HEK293T (cell line): ENCODE data around the gene RABGAP1L.
A peak's percentile ranks its signal among the peaks of the same experiment; 100 is the strongest.

Experiments used
- CTCF ChIA-PET: fragments of 350-600 bp; formaldehyde crosslinking; extraction: SDS; loops from one replicate; lab custom pipeline; 2021; ENCODE audit warnings: antibody characterized with exemption, inconsistent platforms; lab: Yijun Ruan, JAX
- POLR2A ChIA-PET: fragments of 350-600 bp; formaldehyde crosslinking; extraction: SDS; loops from one replicate; lab custom pipeline; 2020; ENCODE audit warnings: antibody characterized with exemption, inconsistent platforms; lab: Yijun Ruan, JAX
- DNase-seq: peaks from one replicate; pipeline ENCODE4 v3.0.0; 2012; ENCODE audit warnings: mixed read lengths; ENCODE audit errors: extremely low spot score
- ARNT ChIP-seq: fragments of 450-650 bp; IDR thresholded peaks from 2 replicates; pipeline ENCODE4 v1.6.1; 2017; ENCODE audit warnings: mild to moderate bottlenecking
- BHLHE40 ChIP-seq: fragments of 450-650 bp; IDR thresholded peaks from 2 replicates; pipeline ENCODE4 v1.6.1; 2016; ENCODE audit warnings: mild to moderate bottlenecking, moderate library complexity, borderline replicate concordance
- CTBP1 ChIP-seq: fragments of 450-650 bp; IDR thresholded peaks from 2 replicates; pipeline ENCODE4 v1.6.1; 2016; ENCODE audit warnings: borderline replicate concordance
- ELF4 ChIP-seq: fragments of 450-650 bp; IDR thresholded peaks from 2 replicates; pipeline ENCODE4 v1.6.1; 2017; ENCODE audit warnings: antibody characterized with exemption
- FOXA1 ChIP-seq: fragments of 450-650 bp; IDR thresholded peaks from 2 replicates; pipeline ENCODE4 v1.6.1; 2016; ENCODE audit warnings: mild to moderate bottlenecking
- FOXK2 ChIP-seq: fragments of 450-650 bp; IDR thresholded peaks from 2 replicates; pipeline ENCODE4 v1.6.1; 2016; ENCODE audit warnings: mild to moderate bottlenecking
- FOXM1 ChIP-seq: fragments of 450-650 bp; IDR thresholded peaks from 2 replicates; pipeline ENCODE4 v1.6.1; 2017; ENCODE audit warnings: mild to moderate bottlenecking, borderline replicate concordance
- HDGF ChIP-seq: fragments of 450-650 bp; IDR thresholded peaks from 2 replicates; pipeline ENCODE4 v1.6.1; 2017; ENCODE audit warnings: antibody characterized with exemption, borderline replicate concordance
- L3MBTL2 ChIP-seq: fragments of 450-650 bp; conservative IDR thresholded peaks from 2 replicates; pipeline ENCODE4 v1.6.1; 2016; ENCODE audit warnings: mild to moderate bottlenecking
- LEF1 ChIP-seq: fragments of 450-650 bp; IDR thresholded peaks from 2 replicates; pipeline ENCODE4 v1.6.1; 2017; ENCODE audit warnings: mild to moderate bottlenecking, borderline replicate concordance
- NFRKB ChIP-seq: fragments of 450-650 bp; IDR thresholded peaks from 2 replicates; pipeline ENCODE4 v1.6.1; 2016; ENCODE audit warnings: mild to moderate bottlenecking, moderate library complexity
- SP1 ChIP-seq: fragments of 450-650 bp; IDR thresholded peaks from 2 replicates; pipeline ENCODE4 v1.6.1; 2017
- SUZ12 ChIP-seq: fragments of 450-650 bp; IDR thresholded peaks from 2 replicates; pipeline ENCODE4 v1.6.1; 2016; ENCODE audit warnings: mild to moderate bottlenecking
- TARDBP ChIP-seq: fragments of 450-650 bp; IDR thresholded peaks from 2 replicates; pipeline ENCODE4 v1.6.1; 2016
- ZNF384 ChIP-seq: fragments of 450-650 bp; IDR thresholded peaks from 2 replicates; pipeline ENCODE4 v1.6.1; 2016
- TF ChIP-seq, protein P1 (sequence below): fragments of 450-650 bp; IDR thresholded peaks from 2 replicates; pipeline ENCODE4 v1.6.1; 2016

Gene RABGAP1L

DNA sequence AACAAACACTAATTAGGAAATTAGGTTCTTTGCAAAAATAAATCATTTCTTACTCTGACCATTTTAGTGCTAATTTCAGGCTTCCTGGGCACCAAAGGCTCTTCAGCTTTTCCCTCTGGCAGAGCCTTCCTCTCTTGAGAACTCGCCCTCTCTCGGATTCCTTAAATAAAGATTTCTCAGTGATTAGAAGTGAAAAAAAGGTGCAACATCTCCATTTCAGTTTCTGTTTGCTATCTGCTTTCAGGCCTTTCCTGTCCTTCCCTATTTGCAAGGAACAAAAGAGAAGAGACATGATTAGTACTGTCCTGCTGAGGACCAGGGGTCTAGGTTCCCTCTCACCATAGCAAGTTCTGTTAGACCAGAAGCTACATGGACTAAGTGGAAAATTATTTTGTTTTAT lies 812.6 kb downstream of the RABGAP1L start:
- CTCF ChIA-PET = no interaction called here

DNA sequence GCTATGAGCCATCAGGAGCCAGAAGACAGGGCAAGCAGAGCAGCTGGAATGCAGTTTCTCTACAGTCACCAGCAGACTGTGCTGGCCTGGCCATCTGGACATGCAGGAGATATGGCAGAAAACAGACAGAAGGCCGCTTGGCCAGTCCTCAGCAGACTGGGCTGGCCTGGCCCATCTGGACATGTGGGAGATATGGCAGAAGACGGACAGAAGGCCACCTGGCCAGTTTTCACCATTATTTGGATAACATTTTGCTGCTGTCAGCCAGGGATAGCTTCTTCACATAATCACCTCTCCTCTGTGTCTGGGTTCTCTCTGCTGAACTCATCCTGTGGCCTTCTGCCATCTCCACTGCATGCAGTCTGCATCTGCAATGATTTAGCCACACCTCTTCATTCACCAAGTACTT lies 815.4 kb downstream of the RABGAP1L start:
- POLR2A ChIA-PET = no interaction called here
- CTCF ChIA-PET = interaction anchor here (0.9 kb wide), 1 partner anchor 42 kb away, joined by 4 read pairs; no protein-coding TSS in a partner anchor
- no peak for TF ChIP-seq SUZ12
- no peak for TF ChIP-seq ZNF384
- TF ChIP-seq FOXA1 = no peak
- no peak for DNase-seq

More for the DNA sequence above, 812.6 kb downstream of the RABGAP1L start:
- POLR2A ChIA-PET = no interaction called here
- TF ChIP-seq CTBP1 (no peak), FOXK2 (no peak), FOXM1 (no peak), ELF4 (no peak), HDGF (no peak), L3MBTL2 (no peak)
- no peak for DNase-seq

DNA sequence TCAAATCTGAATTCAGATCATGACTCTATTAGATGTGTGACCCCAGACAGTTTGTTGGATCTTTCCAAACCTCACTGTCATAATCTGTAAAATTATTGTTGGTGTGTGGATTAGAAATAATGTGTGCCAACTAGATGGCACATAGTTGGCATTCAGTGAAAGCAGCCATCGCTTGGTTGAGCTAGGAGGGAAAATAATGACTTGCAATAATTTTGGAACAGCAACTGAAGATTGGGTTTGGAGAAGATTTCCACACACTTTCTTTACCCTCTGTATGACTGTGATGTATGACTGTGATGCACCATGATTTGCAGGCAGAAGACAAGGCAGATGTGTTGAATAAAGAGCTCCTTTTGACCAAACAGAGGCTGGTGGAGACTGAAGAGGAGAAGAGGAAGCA lies 816.4 kb downstream of the RABGAP1L start:
- no peak for DNase-seq
- ChIA-PET POLR2A (no interaction called here), CTCF (interaction anchor here (1.2 kb wide), 1 partner anchor 92 kb away, joined by 3 read pairs; no protein-coding TSS in a partner anchor)
- TF ChIP-seq FOXM1 = no peak
- no peak for TF ChIP-seq NFRKB
- TF ChIP-seq L3MBTL2 = no peak
- TF ChIP-seq, protein P1, sequence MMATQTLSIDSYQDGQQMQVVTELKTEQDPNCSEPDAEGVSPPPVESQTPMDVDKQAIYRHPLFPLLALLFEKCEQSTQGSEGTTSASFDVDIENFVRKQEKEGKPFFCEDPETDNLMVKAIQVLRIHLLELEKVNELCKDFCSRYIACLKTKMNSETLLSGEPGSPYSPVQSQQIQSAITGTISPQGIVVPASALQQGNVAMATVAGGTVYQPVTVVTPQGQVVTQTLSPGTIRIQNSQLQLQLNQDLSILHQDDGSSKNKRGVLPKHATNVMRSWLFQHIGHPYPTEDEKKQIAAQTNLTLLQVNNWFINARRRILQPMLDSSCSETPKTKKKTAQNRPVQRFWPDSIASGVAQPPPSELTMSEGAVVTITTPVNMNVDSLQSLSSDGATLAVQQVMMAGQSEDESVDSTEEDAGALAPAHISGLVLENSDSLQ = no peak
- no peak for TF ChIP-seq CTBP1
- TF ChIP-seq LEF1 = no peak
- no peak for TF ChIP-seq FOXK2

DNA sequence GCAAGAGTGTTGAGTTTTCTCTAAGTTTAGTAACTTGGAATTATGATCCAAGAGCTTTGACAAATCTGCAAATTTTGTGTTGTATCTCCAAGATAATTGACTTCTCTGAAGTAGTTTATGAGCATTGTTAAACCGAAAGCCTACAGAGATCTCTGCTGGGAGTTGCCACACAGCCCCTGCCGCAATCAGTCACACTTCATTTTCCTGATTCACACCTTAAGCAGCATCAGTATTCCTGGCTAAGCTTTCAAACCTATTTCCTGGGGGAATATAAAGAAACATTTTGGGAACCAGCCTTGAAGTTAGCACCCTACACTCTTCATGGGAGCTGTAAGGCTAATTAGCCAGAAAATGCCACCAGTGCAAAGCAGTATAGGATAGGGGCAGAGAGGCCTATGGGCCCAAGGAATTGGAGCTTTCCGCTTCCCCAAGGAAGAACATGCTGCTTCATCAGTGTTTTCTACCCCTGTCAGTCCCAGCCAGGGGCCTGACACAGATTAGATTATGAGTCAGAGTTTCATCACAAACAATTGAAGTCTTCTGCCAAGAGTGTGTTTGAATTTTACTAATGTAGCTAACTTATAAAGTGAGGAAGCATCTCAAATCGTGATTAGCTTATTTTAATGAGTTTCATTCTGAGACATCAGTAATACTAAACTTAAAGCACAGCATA lies 817.3 kb downstream of the RABGAP1L start:
- no peak for TF ChIP-seq FOXM1
- TF ChIP-seq HDGF = no peak
- TF ChIP-seq BHLHE40 = no peak
- TF ChIP-seq FOXA1 = no peak
- TF ChIP-seq FOXK2 = no peak
- no peak for TF ChIP-seq L3MBTL2
- TF ChIP-seq SP1 = no peak
- ChIA-PET CTCF (interaction anchor here (1.2 kb wide), 1 partner anchor 93 kb away, joined by 3 read pairs; no protein-coding TSS in a partner anchor), POLR2A (no interaction called here)
- DNase-seq = no peak

DNA sequence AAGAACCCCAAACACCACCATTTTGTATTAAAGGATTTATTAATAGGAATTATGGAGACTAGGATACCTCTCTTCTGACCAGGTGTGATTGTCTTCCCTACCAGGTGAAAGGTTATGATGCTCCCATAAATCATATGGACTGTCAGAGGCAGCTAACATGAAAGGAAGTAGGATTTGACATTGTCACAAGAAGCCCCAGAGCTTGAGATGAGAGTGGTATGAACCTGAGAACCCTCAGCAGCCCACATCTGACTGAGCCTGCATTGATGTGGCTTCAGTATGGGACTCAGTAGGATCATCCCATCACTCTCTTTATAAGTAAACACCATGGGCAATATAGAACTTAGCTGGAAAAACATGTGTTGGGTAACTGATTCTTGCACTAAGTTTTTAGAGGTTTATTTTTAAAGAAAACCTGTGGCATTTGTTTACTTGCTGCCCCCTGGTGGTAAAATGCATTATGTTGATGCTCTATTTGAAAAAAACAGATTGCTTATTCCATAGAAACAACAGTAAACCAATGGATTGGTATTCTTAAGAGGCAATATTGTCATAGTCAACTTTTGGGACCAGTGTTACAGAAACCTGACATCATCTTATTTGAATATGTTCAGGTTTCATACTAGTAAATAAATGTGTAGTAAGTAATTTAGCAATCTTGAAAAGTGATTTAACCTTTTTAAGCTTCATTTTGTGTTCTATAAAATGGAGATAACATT lies 823.8 kb downstream of the RABGAP1L start:
- peak; percentile 34 for DNase-seq
- TF ChIP-seq, protein P1 = 0 out of 2 replicates have a peak, but pooled peaks have one; percentile 27
- TF ChIP-seq ZNF384 (peak; percentile 54), L3MBTL2 (no peak), HDGF (no peak)
- POLR2A ChIA-PET = no interaction called here
- CTCF ChIA-PET = interaction anchor here (0.6 to 1.5 kb wide), 5 partner anchors 100 to 236 kb away, joined by 3 to 5 read pairs (median 3); no protein-coding TSS in a partner anchor

DNA sequence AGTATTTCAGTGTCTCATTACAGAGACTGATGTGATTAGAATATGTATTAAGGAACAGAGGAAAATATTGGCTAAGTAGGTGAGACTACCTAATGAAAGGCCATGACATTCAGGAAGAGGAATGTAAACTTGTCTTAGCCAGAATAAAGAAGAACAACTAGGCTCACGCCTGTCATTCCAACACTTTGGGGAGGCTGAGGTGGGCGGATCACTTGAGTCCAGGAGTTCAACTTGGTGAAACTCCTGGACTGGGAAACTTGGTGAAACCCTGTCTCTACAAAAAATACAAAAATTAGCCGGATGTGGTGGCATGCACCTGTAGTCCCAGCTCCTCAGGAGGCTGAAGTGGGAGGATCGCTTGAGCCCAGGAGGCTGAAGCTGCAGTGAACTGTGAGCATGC lies 825.6 kb downstream of the RABGAP1L start:
- CTCF ChIA-PET = interaction anchor here (1.2 kb wide), 1 partner anchor 14 kb away, joined by 6 read pairs; no protein-coding TSS in a partner anchor
- POLR2A ChIA-PET = interaction anchor here (1.1 kb wide), 1 partner anchor 15 kb away, joined by 3 read pairs; the partner anchor contains the start of gene CACYBP
- TF ChIP-seq HDGF = no peak
- no peak for TF ChIP-seq NFRKB
- TF ChIP-seq LEF1 = no peak
- no peak for TF ChIP-seq FOXM1
- TF ChIP-seq CTBP1 = no peak
- no peak for TF ChIP-seq SP1
- TF ChIP-seq, protein P1 = no peak

DNA sequence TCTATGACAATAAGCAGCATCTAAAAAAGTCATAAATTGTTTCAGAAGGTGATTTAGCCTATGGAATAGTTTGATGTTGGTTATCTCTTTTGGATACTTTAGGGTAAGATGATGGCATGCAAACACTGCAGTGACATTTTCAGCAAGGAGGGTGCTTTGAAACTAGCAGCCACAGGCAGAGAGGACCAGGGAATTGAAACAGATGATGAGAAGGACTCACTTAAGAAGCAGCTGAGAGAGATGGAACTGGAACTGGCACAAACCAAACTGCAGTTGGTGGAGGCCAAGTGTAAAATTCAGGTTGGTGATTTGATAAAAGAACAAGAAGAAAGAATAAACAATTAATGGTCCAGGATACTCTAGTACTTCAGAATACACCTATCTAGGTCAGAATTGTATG lies 829.2 kb downstream of the RABGAP1L start:
- POLR2A ChIA-PET = interaction anchor here (1.9 kb wide), 1 partner anchor 11 kb away, joined by 12 read pairs; the partner anchor contains the start of gene CACYBP
- no peak for DNase-seq
- TF ChIP-seq FOXK2 (no peak), SUZ12 (no peak), ARNT (no peak), L3MBTL2 (no peak), FOXA1 (no peak), BHLHE40 (no peak), HDGF (no peak), LEF1 (no peak), FOXM1 (no peak), ELF4 (no peak), SP1 (no peak), TARDBP (no peak), NFRKB (no peak), ZNF384 (no peak), CTBP1 (no peak)
- TF ChIP-seq, protein P1 = no peak
- CTCF ChIA-PET = no interaction called here

More for the DNA sequence above, 825.6 kb downstream of the RABGAP1L start:
- no peak for DNase-seq
